ENCODE measurements around the gene PIBF1. TPM values are rescaled to one million over a fixed set of nuclear protein-coding genes. Genes with fewer than 3 reads are reported as not detected.

The PIBF1 gene
- total RNA-seq, 6 experiments from 2014 or later: 11.9 to 18.3 (median 14.5) TPM

DNA sequence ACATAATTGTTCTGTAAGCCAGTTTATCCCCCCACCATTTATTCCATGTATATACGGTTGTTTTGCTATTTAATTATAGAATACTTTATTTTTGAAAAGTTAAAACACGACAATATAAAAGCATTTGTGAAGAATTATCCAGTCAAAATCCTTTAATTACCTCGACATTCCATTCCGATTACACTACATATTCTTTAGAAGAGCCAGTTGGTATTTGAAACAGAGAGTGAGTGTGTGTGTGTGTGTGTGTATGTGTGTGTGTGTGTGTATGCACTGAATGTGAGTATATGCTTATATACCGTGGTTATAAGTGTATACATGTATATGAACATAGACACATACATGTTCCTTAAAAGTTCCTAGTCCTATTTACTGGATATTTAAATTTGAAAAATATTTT lies 189.0 kb downstream of the PIBF1 start:
- Mint-ChIP-seq H3K36me3 (ENCODE audit: low read depth) (peaks cover 10% of the 10 kb centered on the region), H3K4me3 (no peak overlapping the region), H3K27me3 (ENCODE audit: insufficient read depth) (no peaks in the 10 kb centered on the region; the same call in 1 of the 2 replicates), H3K4me1 (ENCODE audit: low read depth) (peaks cover 22% of the 10 kb centered on the region), H3K9me3 (no peaks in the 10 kb centered on the region), H3K27ac (no peak overlapping the region)
- TF ChIP-seq, protein P1, sequence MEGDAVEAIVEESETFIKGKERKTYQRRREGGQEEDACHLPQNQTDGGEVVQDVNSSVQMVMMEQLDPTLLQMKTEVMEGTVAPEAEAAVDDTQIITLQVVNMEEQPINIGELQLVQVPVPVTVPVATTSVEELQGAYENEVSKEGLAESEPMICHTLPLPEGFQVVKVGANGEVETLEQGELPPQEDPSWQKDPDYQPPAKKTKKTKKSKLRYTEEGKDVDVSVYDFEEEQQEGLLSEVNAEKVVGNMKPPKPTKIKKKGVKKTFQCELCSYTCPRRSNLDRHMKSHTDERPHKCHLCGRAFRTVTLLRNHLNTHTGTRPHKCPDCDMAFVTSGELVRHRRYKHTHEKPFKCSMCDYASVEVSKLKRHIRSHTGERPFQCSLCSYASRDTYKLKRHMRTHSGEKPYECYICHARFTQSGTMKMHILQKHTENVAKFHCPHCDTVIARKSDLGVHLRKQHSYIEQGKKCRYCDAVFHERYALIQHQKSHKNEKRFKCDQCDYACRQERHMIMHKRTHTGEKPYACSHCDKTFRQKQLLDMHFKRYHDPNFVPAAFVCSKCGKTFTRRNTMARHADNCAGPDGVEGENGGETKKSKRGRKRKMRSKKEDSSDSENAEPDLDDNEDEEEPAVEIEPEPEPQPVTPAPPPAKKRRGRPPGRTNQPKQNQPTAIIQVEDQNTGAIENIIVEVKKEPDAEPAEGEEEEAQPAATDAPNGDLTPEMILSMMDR (IDR thresholded peaks at IDR 0.05): no peak
- DNase-seq: peak; percentile 54

DNA sequence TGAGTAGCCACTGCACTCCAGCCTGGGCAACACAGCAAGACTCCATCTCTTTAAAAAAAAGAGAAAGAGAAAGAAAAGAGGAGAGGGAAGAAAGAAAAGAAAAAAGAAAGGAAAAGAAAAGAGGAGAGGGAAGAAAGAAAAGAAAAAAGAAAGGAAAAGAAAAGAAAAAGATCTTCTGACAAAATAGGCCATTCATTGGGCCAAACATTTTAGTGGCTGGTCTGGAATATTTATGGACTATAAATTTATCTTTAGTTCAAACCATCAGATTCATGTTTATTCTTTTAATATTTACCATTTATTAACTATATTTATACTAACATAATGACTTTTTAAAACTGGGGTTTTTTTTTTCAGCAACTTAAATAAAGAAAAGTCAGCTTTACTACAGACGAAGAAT lies 191.3 kb downstream of the PIBF1 start:
- DNase-seq: no peak
- no peaks in the 10 kb centered on the region for H3K9me3 Mint-ChIP-seq
- TF ChIP-seq, protein P1 (IDR thresholded peaks at IDR 0.05): no peak
- no peaks in the 10 kb centered on the region; the same call in 1 of the 2 replicates for H3K27me3 Mint-ChIP-seq (ENCODE audit: insufficient read depth)
- peaks cover 22% of the 10 kb centered on the region for H3K4me1 Mint-ChIP-seq (ENCODE audit: low read depth)
- H3K36me3 Mint-ChIP-seq (ENCODE audit: low read depth): peaks cover 10% of the 10 kb centered on the region
- H3K27ac Mint-ChIP-seq: peak overlapping the region; percentile 54; the same call in 1 of the 2 replicates
- no peak overlapping the region for H3K4me3 Mint-ChIP-seq

DNA sequence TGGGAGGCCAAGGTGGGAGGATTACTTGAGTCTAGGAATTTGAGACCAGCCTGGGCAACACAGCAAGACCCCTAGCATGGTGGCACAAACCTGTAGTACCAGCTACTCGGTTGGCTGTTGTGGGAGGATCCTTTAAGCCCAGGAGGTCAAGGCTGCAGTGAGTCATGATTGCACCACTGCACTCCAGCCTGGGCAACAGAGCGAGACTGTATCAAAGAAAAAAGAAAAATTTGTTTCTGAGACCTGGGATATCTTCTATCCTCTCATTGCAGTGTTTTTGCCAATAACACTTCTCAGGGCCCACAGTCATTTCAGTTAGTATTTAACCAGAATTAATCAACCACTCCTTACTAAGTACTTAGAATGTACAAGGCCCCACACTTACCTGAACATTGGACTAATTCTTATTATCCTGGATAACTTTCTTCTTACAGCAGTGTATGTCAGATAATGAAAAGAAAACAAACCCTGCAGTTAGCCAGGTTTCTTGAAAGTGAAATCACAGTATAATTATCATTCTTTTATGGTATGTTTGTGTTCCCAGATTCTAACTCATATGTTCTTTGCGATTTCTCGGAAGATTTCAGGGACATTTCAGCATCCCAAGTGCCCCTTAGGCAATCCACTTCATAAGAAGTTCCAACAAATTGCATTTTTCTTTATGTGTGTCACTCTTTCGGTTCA lies 201.3 kb downstream of the PIBF1 start:
- TF ChIP-seq, protein P1 (IDR thresholded peaks at IDR 0.05): no peak
- peaks cover 5% of the 10 kb centered on the region; the same call in 1 of the 2 replicates for H3K36me3 Mint-ChIP-seq (ENCODE audit: low read depth)
- H3K27me3 Mint-ChIP-seq (ENCODE audit: insufficient read depth): peaks cover 2% of the 10 kb centered on the region; the same call in 1 of the 2 replicates
- H3K4me1 Mint-ChIP-seq (ENCODE audit: low read depth): peaks cover 17% of the 10 kb centered on the region
- peak overlapping the region; percentile 67 for H3K4me3 Mint-ChIP-seq
- DNase-seq: peak; percentile 79
- peak overlapping the region; percentile 86 for H3K27ac Mint-ChIP-seq
- no peaks in the 10 kb centered on the region for H3K9me3 Mint-ChIP-seq

DNA sequence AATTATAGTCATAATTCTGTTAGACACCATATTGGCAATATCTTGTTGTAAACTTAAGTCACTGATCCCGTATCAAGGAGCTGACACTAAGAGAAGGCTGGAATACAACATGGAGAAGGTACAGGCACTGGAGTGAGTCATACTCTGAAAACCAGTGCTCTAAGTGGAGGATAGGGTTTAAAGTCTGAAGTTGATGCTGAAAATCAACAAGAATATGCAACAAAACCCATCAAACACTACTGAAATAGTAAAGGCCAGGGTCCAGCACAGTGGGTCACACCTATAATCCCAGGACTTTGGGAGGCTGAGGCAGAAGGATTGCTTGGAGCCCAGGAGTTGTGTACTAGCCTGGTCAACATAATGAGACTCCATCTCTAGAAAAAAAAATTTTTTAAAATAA lies 203.7 kb downstream of the PIBF1 start:
- no peak for DNase-seq
- no peaks in the 10 kb centered on the region for H3K9me3 Mint-ChIP-seq
- H3K36me3 Mint-ChIP-seq (ENCODE audit: low read depth): no peaks in the 10 kb centered on the region; the same call in 1 of the 2 replicates
- H3K27ac Mint-ChIP-seq: no peak overlapping the region
- H3K4me1 Mint-ChIP-seq (ENCODE audit: low read depth): peaks cover 17% of the 10 kb centered on the region
- TF ChIP-seq, protein P1 (IDR thresholded peaks at IDR 0.05): no peak
- no peak overlapping the region for H3K4me3 Mint-ChIP-seq
- H3K27me3 Mint-ChIP-seq (ENCODE audit: insufficient read depth): no peaks in the 10 kb centered on the region

DNA sequence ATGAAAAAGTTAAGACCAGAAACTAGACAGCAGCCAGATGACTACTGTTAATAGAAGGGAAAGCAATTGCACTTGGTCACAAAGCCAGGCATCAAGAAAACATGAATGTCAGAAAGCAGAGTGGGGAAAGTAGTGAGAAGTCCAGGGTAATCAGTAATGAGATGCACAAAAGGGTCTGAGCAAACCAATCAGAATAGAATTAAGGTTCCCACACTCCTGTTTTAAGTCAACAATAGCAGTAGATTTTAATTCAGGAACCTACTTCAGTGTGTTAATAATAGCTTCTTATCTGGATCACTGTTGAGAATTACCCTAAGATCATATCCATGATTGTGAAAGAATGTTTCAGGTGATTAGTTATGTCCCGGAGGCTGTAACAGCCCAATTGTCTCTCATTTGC lies 204.3 kb downstream of the PIBF1 start:
- TF ChIP-seq, protein P1 (IDR thresholded peaks at IDR 0.05): no peak
- Mint-ChIP-seq H3K9me3 (no peaks in the 10 kb centered on the region), H3K4me1 (ENCODE audit: low read depth) (peaks cover 17% of the 10 kb centered on the region), H3K36me3 (ENCODE audit: low read depth) (no peaks in the 10 kb centered on the region; the same call in 1 of the 2 replicates), H3K4me3 (no peak overlapping the region), H3K27ac (no peak overlapping the region), H3K27me3 (ENCODE audit: insufficient read depth) (no peaks in the 10 kb centered on the region)
- DNase-seq: no peak

Measured in HFFc6 (cell line).